ENCODE measurements around the gene GSK3A. TPM values are rescaled to one million over a fixed set of nuclear protein-coding genes. Genes with fewer than 3 reads are reported as not detected.

The GSK3A gene
- total RNA-seq, 1 donor from 2014 or later: 36.3 TPM

DNA sequence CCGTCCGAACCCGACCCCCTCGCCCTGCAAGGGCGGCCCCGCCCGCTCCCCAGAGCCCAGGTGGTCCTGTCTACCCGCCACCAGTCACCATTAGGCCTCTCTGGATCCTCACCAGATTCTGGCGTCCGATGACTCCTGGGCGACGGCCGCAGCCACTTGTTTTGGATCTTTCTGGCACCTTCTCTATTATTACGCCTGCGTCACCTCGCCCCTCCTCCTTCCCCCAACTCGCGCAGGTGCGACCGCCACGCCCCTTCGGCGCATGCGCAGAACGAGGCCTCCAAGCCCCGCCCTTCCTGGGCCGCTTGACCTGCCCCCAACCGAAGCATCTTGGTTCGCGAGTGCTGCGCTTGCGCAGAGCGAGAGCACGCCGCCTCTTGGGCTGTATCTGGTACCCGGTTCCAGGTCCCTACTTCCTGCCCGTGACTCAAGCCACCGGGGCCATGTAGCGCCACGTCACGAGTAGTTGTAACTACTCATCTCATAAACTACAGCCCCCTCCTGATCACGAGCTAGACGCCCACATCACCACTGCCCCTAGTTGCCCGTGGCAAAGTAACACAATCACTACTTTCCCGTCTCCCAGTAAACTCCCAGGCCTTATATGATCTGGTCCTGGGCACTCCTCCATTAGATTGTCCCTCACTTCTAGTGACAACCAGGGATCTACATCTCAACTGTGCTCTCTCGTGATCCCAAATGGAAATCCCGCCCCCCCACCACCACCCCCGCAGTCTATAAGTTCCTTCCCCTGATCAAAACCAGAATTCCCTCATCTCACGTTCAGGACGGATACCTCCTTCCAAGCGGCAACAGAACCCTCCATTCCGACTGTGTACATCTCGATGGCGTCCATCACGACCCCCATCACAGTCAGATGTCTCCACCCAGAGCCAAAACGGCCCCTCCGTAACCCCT lies 24.6 kb downstream of the GSK3A start, which contains the start of gene DEDD2:
Gene DEDD2 (minus strand): TSS at position 158 of the 918 bp plus-strand sequence. CDS start 670 bp downstream, outside the sequence.
- intact Hi-C loops (cut with DNase I): no loop called here
- DNase-seq (ENCODE audit: missing footprints) (peak; percentile 98), ATAC-seq (peak; percentile 88)

GRCh38 chr19:42216653-42217519 lies 25.5 kb downstream of the GSK3A start:
- ATAC-seq (peak; percentile 8), DNase-seq (ENCODE audit: missing footprints) (no peak)
- intact Hi-C loops (cut with DNase I): no loop called here

DNA sequence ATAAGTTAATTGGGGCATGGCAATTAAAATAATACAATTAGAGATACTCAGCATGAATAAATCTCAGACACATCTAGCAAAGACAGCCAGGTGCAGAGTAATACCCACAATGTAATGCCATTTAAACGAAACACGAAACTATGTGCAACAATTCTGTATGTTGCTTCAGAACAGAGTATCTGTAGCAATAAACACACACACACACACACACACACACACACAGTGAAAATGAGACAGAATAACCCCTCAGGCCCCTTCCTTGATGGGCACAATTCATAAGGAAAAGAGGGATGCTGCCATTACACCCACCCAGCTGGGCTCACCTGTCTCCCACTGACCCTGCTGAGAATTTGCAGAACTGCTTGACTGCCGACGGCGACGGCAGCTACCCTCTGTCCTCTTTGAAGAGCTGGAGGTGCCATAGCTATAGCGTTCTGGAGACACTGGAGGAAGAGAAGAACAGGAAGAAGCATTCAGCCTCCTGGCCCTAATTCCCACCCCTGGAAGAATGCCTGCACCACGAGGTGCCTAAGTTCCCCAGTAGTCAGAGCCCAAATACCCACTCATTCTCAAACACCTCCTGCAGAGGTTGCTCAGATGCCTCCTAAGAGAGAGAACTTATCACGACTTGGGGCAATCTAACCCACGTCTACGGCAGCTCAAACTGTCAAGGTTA lies 27.5 kb downstream of the GSK3A start:
- ATAC-seq: no peak
- intact Hi-C loops (cut with DNase I): no loop called here
- DNase-seq (ENCODE audit: missing footprints): no peak

DNA sequence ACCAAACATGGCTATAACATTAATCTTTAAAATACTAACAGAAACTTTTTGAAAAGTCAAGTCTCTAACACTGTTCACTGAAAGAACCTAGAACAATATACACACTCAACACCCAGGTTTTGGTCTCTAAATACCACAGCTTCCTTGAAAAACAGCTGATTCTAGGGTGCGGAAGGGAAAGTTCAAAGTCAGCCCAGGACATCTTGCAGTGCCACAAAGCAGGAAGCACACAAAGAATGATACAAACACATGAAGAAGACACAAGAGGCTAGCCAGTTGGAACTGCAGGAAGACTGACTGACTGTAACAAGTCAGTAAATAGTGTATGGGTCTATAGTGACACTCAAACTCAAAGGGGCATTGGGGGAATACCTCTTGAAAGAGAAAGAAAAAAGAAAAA lies 29.5 kb downstream of the GSK3A start:
- ATAC-seq (no peak), DNase-seq (ENCODE audit: missing footprints) (no peak)
- intact Hi-C loops (cut with DNase I): no loop called here

DNA sequence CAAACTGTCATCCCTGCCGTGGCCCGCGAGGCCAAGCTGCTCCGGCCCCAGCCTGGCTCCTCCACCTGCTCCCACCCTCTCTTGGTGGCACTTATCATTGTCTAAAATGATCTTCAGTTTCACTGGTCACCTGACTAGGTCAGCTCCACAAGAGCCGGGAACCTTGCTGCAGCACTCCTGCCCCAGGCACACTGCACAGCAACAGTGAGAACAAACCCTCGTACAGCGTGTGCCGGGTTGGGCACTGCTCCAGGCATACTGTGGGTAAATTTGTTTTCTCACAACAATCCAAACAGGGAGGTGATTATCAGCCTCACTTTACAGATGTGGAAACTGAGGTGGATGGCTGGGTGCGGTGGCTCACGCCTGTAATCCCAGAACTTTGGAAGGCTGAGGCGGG lies 33.8 kb downstream of the GSK3A start:
- intact Hi-C loops (cut with DNase I): no loop called here
- no peak for DNase-seq (ENCODE audit: missing footprints)
- ATAC-seq: peak; percentile 36

DNA sequence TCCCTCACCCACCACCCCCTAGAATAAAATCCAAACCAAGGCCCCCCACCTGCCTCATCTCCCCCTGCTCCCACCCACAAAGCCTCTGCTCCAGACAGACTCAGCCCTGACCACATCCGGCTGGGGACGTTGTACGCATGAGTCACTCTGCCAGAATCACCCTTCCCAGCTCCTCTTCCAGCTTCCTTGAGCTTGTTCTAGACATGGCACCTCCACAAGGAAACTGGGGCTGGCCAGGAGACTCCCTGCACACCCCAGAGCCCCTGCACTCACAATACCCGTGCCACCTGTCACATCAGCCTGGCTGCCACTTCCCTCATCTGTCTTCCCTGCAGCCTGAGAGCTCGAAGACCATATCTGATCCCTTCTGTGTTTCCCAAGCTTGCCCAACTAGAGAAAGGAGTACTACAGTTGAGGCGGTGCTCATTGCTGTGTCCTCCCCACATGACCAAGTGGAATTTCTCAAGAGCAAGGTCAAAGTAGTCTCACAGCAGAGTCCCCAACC lies 34.6 kb downstream of the GSK3A start:
- intact Hi-C loops (cut with DNase I): no loop called here
- DNase-seq (ENCODE audit: missing footprints) (no peak), ATAC-seq (no peak)

DNA sequence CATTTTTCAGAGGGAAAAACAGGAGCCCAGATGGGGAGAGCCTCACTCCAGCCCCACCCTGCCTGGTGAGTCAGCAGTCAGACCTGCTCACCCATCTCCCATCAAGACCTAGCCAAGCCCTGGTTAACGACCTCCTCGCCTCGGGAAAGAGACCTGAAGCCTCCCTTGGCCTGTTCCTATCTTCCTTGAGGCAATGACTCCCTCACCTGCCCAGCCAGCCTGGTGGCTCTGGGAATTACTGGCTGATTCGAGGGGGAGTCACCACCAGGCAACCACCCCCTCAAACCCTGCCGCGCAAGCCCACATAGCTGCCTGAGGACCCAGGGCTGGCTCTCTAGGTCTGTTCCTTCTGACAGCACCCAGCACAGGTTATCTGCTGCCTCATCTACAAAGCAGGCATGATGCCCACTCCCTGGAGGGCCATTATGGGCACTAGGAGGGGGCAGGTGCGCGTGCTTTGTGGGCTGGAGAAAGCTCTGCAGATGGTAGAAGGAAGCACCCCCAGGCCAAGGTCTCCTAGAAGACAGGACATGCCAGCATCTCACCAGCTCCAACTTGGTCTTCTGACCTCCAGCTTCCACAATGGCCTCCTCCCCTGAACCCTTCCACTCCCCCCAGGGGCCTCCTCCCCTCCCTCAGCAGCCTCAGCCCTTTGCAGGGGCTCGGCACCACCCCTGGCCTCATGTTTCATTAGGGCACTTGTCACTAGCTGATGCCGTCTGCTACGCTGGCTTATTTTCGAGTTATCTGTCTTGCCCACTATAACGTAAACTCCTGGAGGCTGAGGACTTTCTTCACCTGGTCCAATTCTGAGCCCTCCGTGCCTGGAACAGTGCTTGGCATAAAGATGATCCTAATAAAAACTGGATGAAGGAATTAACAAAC lies 35.3 kb downstream of the GSK3A start:
- DNase-seq (ENCODE audit: missing footprints): no peak
- intact Hi-C loops (cut with DNase I): no loop called here

DNA sequence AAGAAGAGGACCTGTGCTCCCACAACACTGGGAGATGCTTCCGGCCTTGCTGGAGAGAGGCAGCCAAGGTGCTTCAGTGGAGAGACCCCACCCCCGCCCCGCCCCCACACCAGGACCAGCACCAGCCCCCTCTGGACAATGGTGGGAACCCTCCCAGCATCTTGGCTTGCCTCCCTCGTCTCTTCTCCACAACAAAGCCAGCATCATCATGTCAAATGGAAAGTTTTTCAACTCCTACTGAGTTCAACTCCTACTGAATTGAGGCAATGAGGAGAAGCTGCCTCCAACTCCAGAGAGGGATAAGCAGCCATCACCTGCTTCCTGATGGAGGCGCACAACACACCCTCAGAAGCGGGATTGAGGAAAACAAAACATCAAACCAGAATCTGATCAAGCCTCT lies 37.7 kb downstream of the GSK3A start:
- ATAC-seq (no peak), DNase-seq (ENCODE audit: missing footprints) (no peak)
- intact Hi-C loops (cut with DNase I): no loop called here

More for the DNA sequence above, 35.3 kb downstream of the GSK3A start:
- ATAC-seq: no peak

DNA sequence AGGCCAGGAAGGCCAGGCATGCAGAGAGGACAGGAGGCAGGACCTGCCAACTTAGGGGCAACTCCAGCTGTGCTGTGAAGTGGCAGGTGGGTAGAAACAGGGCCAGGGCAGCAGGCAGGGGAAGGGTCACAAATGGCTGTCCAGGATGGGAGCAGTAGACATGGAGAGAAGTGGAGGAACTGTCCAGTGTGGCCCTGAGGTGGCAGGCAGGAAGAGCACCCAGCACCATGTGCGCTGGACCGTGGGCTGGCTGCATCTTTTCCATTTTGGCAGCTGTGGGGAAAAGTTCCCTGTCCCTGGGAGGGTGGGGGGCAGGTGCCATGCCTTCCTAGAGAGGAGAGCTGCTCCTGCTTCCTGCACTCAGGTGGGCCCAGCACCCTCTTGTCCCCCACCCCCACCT lies 38.7 kb downstream of the GSK3A start:
- intact Hi-C loops (cut with DNase I): no loop called here
- no peak for ATAC-seq
- DNase-seq (ENCODE audit: missing footprints): no peak

DNA sequence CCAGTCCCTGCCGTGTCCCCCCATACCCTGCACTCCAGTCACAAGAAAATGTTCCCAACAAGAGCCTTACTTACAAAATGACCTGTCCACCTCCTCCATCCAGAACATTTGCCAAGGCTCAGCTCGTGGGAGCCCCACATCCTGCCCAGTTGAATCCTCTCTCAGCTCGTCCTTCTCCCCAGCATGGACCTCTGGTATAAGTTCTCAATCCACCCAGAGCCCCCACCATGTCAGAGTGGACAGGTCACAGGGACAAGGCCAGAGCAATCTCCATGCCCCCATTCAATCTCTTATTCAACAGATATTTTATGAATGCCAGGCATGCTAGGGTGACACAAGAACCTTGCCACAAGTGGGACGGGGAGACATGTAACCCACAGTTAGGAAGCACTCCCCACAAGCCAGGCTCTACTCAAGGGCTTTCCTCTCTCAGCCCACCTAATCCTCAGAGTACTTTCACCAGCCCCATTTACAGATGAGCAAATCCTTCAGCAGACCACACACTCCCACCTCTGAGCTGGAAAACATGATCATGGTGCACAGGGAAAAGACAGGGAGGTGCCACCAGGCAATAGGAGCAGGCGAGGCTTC lies 40.0 kb downstream of the GSK3A start:
- ATAC-seq: no peak
- no peak for DNase-seq (ENCODE audit: missing footprints)
- intact Hi-C loops (cut with DNase I): no loop called here

GRCh38 chr19:42201489-42202289 lies 40.7 kb downstream of the GSK3A start:
- ATAC-seq (peak; percentile 67), DNase-seq (ENCODE audit: missing footprints) (no peak)
- intact Hi-C loops (cut with DNase I): no loop called here

DNA sequence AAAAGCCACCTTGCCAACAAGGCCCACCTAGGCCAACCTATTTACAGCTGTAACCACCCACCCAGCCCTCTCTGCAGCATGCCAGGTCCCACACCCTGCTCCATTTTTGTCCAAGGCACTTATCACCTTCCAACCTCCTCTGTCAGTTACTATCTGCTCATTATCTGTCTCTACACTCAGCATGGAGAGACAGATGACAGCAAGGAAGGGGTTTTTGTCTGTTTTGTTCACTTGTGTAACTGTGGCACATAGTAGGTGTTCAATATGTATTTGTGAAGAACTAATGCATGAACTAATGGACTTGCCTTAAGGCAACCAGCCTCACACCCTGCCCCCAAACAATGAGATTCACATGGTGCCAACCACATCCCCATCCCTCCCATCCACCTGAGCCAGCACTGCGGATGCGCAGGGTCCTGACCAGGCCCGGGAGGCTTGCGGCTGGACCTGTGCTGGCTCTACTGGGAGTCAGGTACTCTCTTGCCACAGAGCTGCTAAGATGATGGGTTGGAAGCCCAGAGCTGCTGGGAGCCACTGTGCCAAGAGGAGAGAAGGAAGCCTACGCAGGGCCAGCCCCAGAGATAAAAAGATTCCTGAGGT lies 42.2 kb downstream of the GSK3A start:
- ATAC-seq: no peak
- no peak for DNase-seq (ENCODE audit: missing footprints)
- intact Hi-C loops (cut with DNase I): no loop called here

- ATAC-seq (peak; percentile 66), DNase-seq (ENCODE audit: missing footprints) (peak; percentile 88)
- intact Hi-C loops (cut with DNase I): no loop called here
These were observed 42.8 kb downstream of the GSK3A start for GRCh38 chr19:42199440-42200115.

GRCh38 chr19:42198676-42199439 lies 43.5 kb downstream of the GSK3A start:
- ATAC-seq: peak; percentile 13
- intact Hi-C loops (cut with DNase I): no loop called here
- DNase-seq (ENCODE audit: missing footprints): no peak

DNA sequence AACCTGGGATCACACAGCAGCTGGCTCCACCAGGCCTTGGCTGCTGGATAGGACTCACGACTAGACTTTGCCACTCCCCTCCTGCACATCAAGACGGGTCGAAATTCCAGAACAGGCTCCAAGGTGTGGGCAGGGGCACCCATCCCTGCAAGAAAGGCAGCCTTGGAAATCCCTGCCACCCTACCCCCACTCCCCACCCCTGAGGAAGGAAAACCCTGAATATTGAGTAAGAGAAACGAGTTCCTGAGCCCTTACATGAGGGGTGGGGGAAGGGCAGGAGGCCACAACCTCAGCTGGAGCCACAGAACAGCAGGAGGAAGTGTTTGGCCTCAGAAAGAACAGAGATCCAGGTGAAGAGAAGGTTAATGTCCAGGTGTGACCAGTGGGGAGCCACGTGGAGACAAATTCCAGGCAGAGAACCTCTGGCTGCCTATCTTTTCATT lies 45.0 kb downstream of the GSK3A start:
- DNase-seq (ENCODE audit: missing footprints) (no peak), ATAC-seq (no peak)
- intact Hi-C loops (cut with DNase I): no loop called here
